ENCODE data around the gene PPIB. TPM values are rescaled to one million over a fixed set of nuclear protein-coding genes. Genes with fewer than 3 reads are reported as not detected.

PPIB gene
- total RNA-seq, 1 experiment from 2014 or later = 453 TPM

GRCh38 chr15:64130159-64130558, 32.7 kb downstream of the PPIB start:
- Histone ChIP-seq H3K4me2 (ENCODE audit: low read length) (no peak overlapping the region), H3K9ac (ENCODE audit: low read length) (no peak overlapping the region), H4K20me1 (ENCODE audit: insufficient read depth) (no peaks in the 10 kb centered on the region), H2AFZ (ENCODE audit: low read depth, low read length, poor library complexity, severe bottlenecking) (no peak overlapping the region), H3K9me2 (ENCODE audit: insufficient read depth) (no peaks in the 10 kb centered on the region), H3K27ac (ENCODE audit: low read depth, low read length) (no peak overlapping the region), H3K79me2 (ENCODE audit: insufficient read depth, low read length) (no peaks in the 10 kb centered on the region), H3K4me3 (replicated peaks in 1 of 2; ENCODE audit: low read depth in 1 of 2, low read length in 2 of 2) (no peak overlapping the region), H3K4me1 (ENCODE audit: control insufficient read depth in 1 of 2, insufficient read depth in 2 of 2, low read length in 2 of 2) (no peaks in the 10 kb centered on the region), H3K36me3 (ENCODE audit: control insufficient read depth in 1 of 2, insufficient read depth in 2 of 2, low read length in 2 of 2) (peaks cover 47 to 56% of the 10 kb centered on the region in 2 experiments), H3K9me3 (ENCODE audit: control insufficient read depth in 1 of 2, insufficient read depth in 1 of 2, low read depth in 1 of 2, low read length in 2 of 2) (no peaks in the 10 kb centered on the region), H3K27me3 (ENCODE audit: insufficient read depth, low read length) (no peaks in the 10 kb centered on the region)
- POLR2A ChIA-PET = no interaction called here
- intact Hi-C loops (cut with micrococcal nuclease) = no loop called here
- no TSS peak for BruUV-seq (replicated peaks)
- ATAC-seq (no peak), DNase-seq (ENCODE audit: low read depth, low spot score) (no peak)
- RAD21 ChIA-PET (ENCODE audit: low non-redundant PET in 1 of 2, low total read pairs in 2 of 2, uncharacterized antibody in 2 of 2, unreplicated experiment in 2 of 2) = no interaction called here
- TF ChIP-seq SP1 (IDR thresholded peaks at IDR 0.05; ENCODE audit: low read depth) (no peak), SIN3A (IDR thresholded peaks at IDR 0.05; ENCODE audit: low read depth) (no peak), CTCF (IDR thresholded peaks at IDR 0.05 in 2 of 3, conservative IDR thresholded peaks at IDR 0.05 in 1 of 3; ENCODE audit: borderline replicate concordance in 1 of 3, insufficient read depth in 1 of 3, low read depth in 2 of 3, low read length in 2 of 3) (no peak), ATF3 (IDR thresholded peaks at IDR 0.05) (no peak), POLR2AphosphoS5 (IDR thresholded peaks at IDR 0.05; ENCODE audit: low read depth, low read length) (no peak), POLR2A (IDR thresholded peaks at IDR 0.05; ENCODE audit: borderline replicate concordance, extremely low read depth, insufficient read depth, insufficient read length) (no peak), EZH2phosphoT487 (IDR thresholded peaks at IDR 0.05; ENCODE audit: borderline replicate concordance) (no peak), EGR1 (IDR thresholded peaks at IDR 0.05; ENCODE audit: low read depth) (no peak), ZFX (IDR thresholded peaks at IDR 0.05) (no peak), ZNF274 (IDR thresholded peaks at IDR 0.05; ENCODE audit: low read depth, low read length) (no peak), CEBPB (IDR thresholded peaks at IDR 0.05; ENCODE audit: low read depth) (no peak)
- CTCF ChIA-PET = no interaction called here
